Endometrial microvascular endothelial cells (primary cell): Measurements from ENCODE around the gene PSME2. TPM values are rescaled to one million over a fixed set of nuclear protein-coding genes. Genes with fewer than 3 reads are reported as not detected.

ENCODE experiments used
- in situ Hi-C: cut with HindIII; loops from 2 replicates; pipeline ENCODE4 v1.10.0; 2017; ENCODE audit warnings: low sequenced_read_pairs, low pct_unique_long_range_greater_than_20kb; ENCODE audit errors: inconsistent ontology term
- total RNA-seq: library from RNA; depleted of rRNA; stranded (reverse); fragments of >200 nt; gene quantifications from one replicate; pipeline ENCODE4 v1.2.3, GENCODE V29; 2015; ENCODE audit errors: inconsistent ontology term

The PSME2 gene
- total RNA-seq, 1 donor from 2014 or later = 142 TPM

- in situ Hi-C loops = no loop called here
Observed at GRCh38 chr14:24103451-24103850, 43.0 kb downstream of the PSME2 start.

DNA sequence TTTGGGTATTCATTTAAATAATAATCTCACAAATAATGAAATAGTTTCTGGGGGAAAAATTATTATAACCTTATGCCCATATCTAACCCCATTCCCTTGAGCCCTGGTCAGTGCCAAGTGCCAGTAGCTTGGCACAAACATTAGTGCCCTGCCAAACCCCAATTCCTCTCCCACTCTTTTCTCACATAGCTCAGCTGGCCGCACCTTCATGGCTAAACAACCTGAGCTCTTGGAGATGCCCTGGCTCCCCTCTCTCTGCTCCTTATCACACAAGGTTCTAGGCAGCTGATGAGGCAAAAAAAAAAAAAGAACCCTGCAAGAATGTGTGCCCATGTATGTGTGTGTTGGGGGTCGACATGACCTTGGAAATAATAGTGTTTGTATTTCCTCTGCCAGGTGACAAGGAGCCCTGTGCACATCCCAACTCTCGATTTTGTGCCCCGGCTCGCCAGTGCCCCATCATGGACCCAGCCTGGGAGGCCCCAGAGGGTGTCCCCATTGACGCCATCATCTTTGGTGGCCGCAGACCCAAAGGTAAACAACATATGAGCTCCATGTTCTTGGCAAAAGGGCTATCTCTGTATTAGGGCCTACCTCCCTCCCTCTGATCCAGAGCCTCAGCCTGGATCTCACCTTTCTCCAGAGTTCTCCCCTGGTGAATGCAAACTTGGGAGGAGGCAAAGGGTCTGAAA, 43.9 kb downstream of the PSME2 start:
- in situ Hi-C loops = no loop called here

DNA sequence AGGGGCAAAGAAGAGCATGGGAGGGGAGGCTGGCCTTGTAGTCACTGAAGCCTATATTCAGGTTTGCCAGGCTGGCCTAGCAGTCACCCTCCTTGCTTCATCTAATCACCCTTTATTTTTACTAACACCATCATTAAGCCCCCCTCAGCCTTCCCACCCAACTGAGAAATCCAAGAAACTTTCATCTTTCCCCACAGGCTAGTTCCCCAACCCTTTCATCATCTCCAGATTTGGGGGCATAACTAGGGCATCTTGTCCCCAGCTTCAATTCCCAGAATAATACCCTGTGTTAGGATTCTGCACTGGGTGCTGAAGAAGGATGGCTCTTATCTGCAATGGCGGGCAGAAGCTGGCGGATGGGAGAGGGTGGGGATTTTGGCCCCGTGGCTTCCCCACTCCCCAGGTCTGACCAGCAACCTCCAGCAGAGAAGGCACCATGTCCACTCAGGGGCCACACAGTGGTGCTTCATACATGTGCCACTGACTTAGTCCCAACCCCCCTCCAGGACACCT, 45.4 kb downstream of the PSME2 start:
- in situ Hi-C loops = no loop called here

GRCh38 chr14:24100197-24100981, 46.0 kb downstream of the PSME2 start:
- in situ Hi-C loops = no loop called here

DNA sequence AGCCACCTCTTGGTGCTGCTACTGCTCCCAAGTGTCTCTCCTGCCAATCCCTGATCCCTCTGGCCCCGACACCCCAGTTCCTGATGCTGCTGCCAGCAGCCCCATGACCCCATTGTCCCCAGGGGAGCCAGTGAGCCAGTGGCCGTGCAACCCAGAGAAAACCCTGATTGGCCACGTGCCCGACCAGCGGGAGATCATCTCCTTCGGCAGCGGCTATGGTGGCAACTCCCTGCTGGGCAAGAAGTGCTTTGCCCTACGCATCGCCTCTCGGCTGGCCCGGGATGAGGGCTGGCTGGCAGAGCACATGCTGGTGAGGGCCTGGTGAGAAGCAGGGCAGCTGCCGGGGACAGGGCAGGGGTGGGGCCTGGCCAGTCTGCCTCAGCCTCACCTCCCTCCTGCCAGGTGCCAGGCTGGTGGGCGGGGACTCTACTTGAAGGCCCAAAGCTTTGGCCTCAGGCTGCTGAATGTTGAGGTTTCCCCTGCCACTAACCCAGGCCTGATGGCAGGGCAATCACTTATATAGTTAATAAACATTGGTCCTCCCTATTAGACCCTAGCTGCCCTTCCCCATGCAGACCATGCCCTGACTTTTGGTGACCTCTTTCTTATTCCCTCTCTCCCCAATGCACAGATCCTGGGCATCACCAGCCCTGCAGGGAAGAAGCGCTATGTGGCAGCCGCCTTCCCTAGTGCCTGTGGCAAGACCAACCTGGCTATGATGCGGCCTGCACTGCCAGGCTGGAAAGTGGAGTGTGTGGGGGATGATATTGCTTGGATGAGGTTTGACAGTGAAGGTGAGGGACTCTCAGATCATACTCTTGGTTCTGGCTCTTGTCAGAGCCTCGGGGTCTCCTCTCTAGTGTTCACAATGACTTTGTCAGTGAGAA, 47.2 kb downstream of the PSME2 start:
- in situ Hi-C loops = no loop called here

- in situ Hi-C loops = no loop called here
Observed at GRCh38 chr14:24098229-24098926, 48.0 kb downstream of the PSME2 start.

DNA sequence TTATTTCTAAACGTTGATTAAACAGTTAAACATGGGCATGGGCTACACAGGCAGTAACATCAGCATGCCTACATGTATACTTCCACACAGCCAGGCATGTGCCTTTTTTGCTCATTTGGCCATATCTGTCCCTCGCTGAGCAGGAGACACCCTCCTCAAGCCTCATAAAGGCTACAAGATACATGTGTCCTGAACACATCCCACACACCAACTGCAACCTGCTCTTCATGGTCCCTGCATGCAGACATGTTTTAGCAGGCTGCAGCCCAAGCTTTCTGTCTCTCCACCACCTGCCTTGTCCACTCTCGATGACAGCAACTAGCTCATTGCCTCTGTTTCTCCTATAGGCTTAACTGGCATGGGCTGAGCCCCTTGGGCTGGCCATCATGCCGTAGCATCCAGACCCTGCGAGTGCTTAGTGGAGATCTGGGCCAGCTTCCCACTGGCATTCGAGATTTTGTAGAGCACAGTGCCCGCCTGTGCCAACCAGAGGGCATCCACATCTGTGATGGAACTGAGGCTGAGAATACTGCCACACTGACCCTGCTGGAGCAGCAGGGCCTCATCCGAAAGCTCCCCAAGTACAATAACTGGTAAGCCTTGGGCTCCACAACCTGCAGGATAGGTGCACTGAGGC, 49.7 kb downstream of the PSME2 start:
- in situ Hi-C loops = no loop called here

- in situ Hi-C loops = no loop called here
Observed at GRCh38 chr14:24095271-24096068, 50.9 kb downstream of the PSME2 start.

- in situ Hi-C loops = no loop called here
Observed at GRCh38 chr14:24094841-24095270, 51.6 kb downstream of the PSME2 start.

DNA sequence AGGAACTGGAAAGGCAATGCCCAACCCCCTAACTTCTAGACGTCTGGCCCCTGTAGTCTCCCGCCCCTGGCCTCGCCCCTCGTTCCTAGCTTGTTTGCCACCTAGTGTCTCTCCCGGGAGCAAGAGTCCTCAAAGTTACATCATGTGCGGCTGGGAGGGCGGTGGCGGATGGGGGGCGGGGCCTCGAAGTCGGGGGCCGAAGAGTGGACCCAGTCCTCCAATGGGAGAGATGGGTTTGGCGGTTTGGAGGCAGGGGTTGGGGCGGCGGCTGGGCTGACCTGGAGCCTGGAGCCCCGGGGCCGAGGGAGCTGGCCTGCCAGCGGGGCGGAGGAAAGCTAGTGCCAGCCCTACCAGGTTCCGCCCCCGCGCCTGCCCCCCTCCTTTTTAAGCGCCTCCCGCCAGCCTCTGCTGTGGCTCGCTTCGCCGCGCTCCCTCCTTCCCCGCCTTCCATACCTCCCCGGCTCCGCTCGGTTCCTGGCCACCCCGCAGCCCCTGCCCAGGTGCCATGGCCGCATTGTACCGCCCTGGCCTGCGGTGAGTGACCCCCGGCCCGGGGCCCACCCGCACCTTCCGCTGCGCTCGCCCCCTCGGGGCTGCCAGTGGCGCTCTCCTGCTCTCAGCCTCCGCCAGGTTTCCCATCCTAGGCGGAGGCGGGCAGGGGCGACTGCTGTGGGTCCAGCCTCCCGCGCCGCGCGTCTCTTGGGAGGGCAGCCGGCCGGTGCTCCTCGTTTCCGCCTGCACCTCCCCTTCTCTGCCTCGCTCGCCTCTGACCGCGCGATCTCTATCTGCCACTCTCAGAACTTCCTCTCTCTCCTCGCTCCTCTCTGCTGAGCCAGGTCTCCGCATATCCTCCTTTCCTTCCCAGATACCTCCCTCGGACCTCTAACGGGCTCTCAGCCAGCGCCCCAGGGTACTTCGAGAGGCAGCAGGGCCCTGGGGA, 52.2 kb downstream of the PSME2 start, which contains the start of gene PCK2:
TSS of gene PCK2 (plus strand) at position 411 of the 940 bp plus-strand sequence. CDS start at position 506, 95 bp downstream.
- in situ Hi-C loops = no loop called here

Other genes starting within 250 kb of the PSME2 start
- gene DHRS4, start 192.8 kb downstream of the PSME2 start, total RNA-seq = 66.2 TPM
- 17.1 TPM for gene DHRS4L2, start 157.7 kb downstream of the PSME2 start, total RNA-seq
- not detected for gene CARMIL3, start 94.6 kb downstream of the PSME2 start, total RNA-seq
- gene CPNE6, start 75.0 kb downstream of the PSME2 start, total RNA-seq = not detected
- 15.8 TPM for gene PCK2, start 52.3 kb downstream of the PSME2 start, total RNA-seq
- gene DCAF11, start 31.8 kb downstream of the PSME2 start, total RNA-seq = 52.4 TPM
- 0.65 TPM for gene NRL, start 31.7 kb downstream of the PSME2 start, total RNA-seq
- 3.3 TPM for gene FITM1, start 16.0 kb downstream of the PSME2 start, total RNA-seq
- gene PSME1, start 10.4 kb downstream of the PSME2 start, total RNA-seq = 239 TPM
- gene EMC9, start 5.0 kb downstream of the PSME2 start, total RNA-seq = 26.7 TPM
- 121 TPM for gene RNF31, start 888 bp upstream of the PSME2 start, total RNA-seq
- gene IRF9, start 14.7 kb upstream of the PSME2 start, total RNA-seq = 45.2 TPM
- gene REC8, start 25.5 kb upstream of the PSME2 start, total RNA-seq = 2.6 TPM
- 85.0 TPM for gene IPO4, start 42.2 kb upstream of the PSME2 start, total RNA-seq
- 83.3 TPM for gene TM9SF1, start 48.8 kb upstream of the PSME2 start, total RNA-seq
- not detected for gene TSSK4, start 59.1 kb upstream of the PSME2 start, total RNA-seq
- 30.0 TPM for gene CHMP4A, start 66.9 kb upstream of the PSME2 start, total RNA-seq
- gene MDP1, start 69.5 kb upstream of the PSME2 start, total RNA-seq = 2.3 TPM
- 193 TPM for gene NEDD8, start 85.8 kb upstream of the PSME2 start, total RNA-seq
- 144 TPM for gene GMPR2, start 86.3 kb upstream of the PSME2 start, total RNA-seq
- gene TINF2, start 96.0 kb upstream of the PSME2 start, total RNA-seq = 68.5 TPM
- not detected for gene TGM1, start 116.6 kb upstream of the PSME2 start, total RNA-seq
- 59.6 TPM for gene RABGGTA, start 125.0 kb upstream of the PSME2 start, total RNA-seq
- 23.2 TPM for gene DHRS1, start 153.2 kb upstream of the PSME2 start, total RNA-seq
- gene NOP9, start 153.2 kb upstream of the PSME2 start, total RNA-seq = 28.9 TPM
- 20.7 TPM for gene CIDEB, start 161.4 kb upstream of the PSME2 start, total RNA-seq
- 15.8 TPM for gene LTB4R2, start 163.5 kb upstream of the PSME2 start, total RNA-seq
- gene LTB4R, start 164.9 kb upstream of the PSME2 start, total RNA-seq = 22.6 TPM
- gene ADCY4, start 188.5 kb upstream of the PSME2 start, total RNA-seq = 13.9 TPM
- 7.2 TPM for gene RIPK3, start 193.4 kb upstream of the PSME2 start, total RNA-seq
- 11.9 TPM for gene NFATC4, start 221.6 kb upstream of the PSME2 start, total RNA-seq